ENCODE data around the gene RNF20.
"Not testable (repeated sequence)": the region's sequence is repeated elsewhere in the genome, so short reads cannot be mapped to it uniquely, and the experiment has no call there.

RNF20 gene

GRCh38 chr9:101536351-101536750, 2.7 kb downstream of the RNF20 start:
- DNase-seq: no peak

- peak; percentile 39 for DNase-seq
Measured at GRCh38 chr9:101536938-101537337, 3.3 kb downstream of the RNF20 start.

- no peak for DNase-seq
Measured at GRCh38 chr9:101540069-101540468, 6.4 kb downstream of the RNF20 start.

GRCh38 chr9:101543098-101543735, 9.6 kb downstream of the RNF20 start:
- DNase-seq: no peak

- DNase-seq: not testable (repeated sequence)
Measured at GRCh38 chr9:101549472-101550098, 15.9 kb downstream of the RNF20 start.

- no peak for DNase-seq
Measured at GRCh38 chr9:101561740-101562139, 28.1 kb downstream of the RNF20 start.

GRCh38 chr9:101562966-101563365, 29.3 kb downstream of the RNF20 start:
- no peak for DNase-seq

GRCh38 chr9:101564252-101564651, 30.6 kb downstream of the RNF20 start:
- DNase-seq: no peak

- DNase-seq: no peak
Measured at GRCh38 chr9:101566904-101567724, 33.5 kb downstream of the RNF20 start.

GRCh38 chr9:101567725-101568350, 34.2 kb downstream of the RNF20 start:
- no peak for DNase-seq

- no peak for DNase-seq
Measured at GRCh38 chr9:101569741-101570501, 36.3 kb downstream of the RNF20 start.

GRCh38 chr9:101571114-101571513, 37.5 kb downstream of the RNF20 start:
- DNase-seq: no peak

GRCh38 chr9:101572316-101572715, 38.7 kb downstream of the RNF20 start:
- DNase-seq: no peak

GRCh38 chr9:101574731-101575333, 41.2 kb downstream of the RNF20 start:
- no peak for DNase-seq

GRCh38 chr9:101578378-101578777, 44.7 kb downstream of the RNF20 start:
- no peak for DNase-seq

GRCh38 chr9:101579711-101580545, 46.3 kb downstream of the RNF20 start:
- DNase-seq: no peak

- no peak for DNase-seq
Measured at GRCh38 chr9:101582553-101582952, 48.9 kb downstream of the RNF20 start.

- no peak for DNase-seq
Measured at GRCh38 chr9:101585740-101586139, 52.1 kb downstream of the RNF20 start.

- DNase-seq: no peak
Measured at GRCh38 chr9:101586651-101587050, 53.0 kb downstream of the RNF20 start.

GRCh38 chr9:101587332-101588043, 53.8 kb downstream of the RNF20 start:
- DNase-seq: no peak

- DNase-seq: not testable (repeated sequence)
Measured at GRCh38 chr9:101590074-101590473, 56.4 kb downstream of the RNF20 start.
